K562 (cell line): ENCODE data around the gene PUSL1. TPM values are rescaled to one million over a fixed set of nuclear protein-coding genes. Genes with fewer than 3 reads are reported as not detected.

Experiments
- PCBP2 ChIP-seq: fragments of 200-400 bp; formaldehyde crosslinking; IDR thresholded peaks from 2 replicates; pipeline ENCODE4 v1.6.1; 2018; ENCODE audit warnings: low read length, low read depth, mild to moderate bottlenecking, moderate library complexity; ENCODE audit not compliant: poor library complexity, severe bottlenecking
- PHB ChIP-seq: fragments of 250-450 bp; sonication (Bioruptor Pico); IDR thresholded peaks from 2 replicates; pipeline ENCODE4 v1.5.0; 2021
- RUNX1 ChIP-seq: sonication (generic); IDR thresholded peaks from 2 replicates; pipeline ENCODE4 v1.6.1; 2016; ENCODE audit warnings: antibody characterized with exemption, low read depth
- STAT6 ChIP-seq: sonication (generic); formaldehyde crosslinking; IDR thresholded peaks from 2 replicates; pipeline ENCODE4 v1.8.1; 2023; ENCODE audit warnings: mild to moderate bottlenecking, missing genetic modification reagents
- ZNF584 ChIP-seq: fragments of 200-800 bp; sonication (Bioruptor generic); IDR thresholded peaks from 2 replicates; pipeline ENCODE4 v1.6.1; 2016; ENCODE audit warnings: low read depth, mild to moderate bottlenecking, missing genetic modification characterization, missing compliant biosample characterization
- polyA plus RNA-seq, 8 experiments: library from polyadenylated mRNA; depleted of rRNA in 4 of 8; stranded (reverse) in 5 of 8; unstranded in 3 of 8; fragments of >200 nt; fragmentation: Nextera tagmentation in 2 of 8; fragmentation: Illumina TruSeq in 1 of 8; extraction: Ambion mirVana in 2 of 8; extraction: Trizol in 1 of 8; gene quantifications; 2 replicates each; pipeline versions ENCODE4 v1.2.1 to v1.2.3, GENCODE V29; 2011 to 2014; ENCODE audit warnings: inconsistent platforms in 1 of 8, missing spikeins in 1 of 8
- total RNA-seq, 7 experiments: library from RNA; depleted of rRNA in 6 of 7; stranded (reverse); fragments of >200 nt in 6 of 7; fragmentation: Illumina TruSeq in 2 of 7; extraction: Trizol in 2 of 7; gene quantifications; 2 replicates each; pipeline versions ENCODE4 v1.2.1 to v1.2.3, GENCODE V29; 2011 to 2021; ENCODE audit warnings: low replicate concordance in 1 of 7
- TF ChIP-seq, protein P1 (sequence below): sonication (generic); formaldehyde crosslinking; IDR thresholded peaks from 2 replicates; pipeline ENCODE4 v1.8.0; 2023; ENCODE audit warnings: missing genetic modification reagents, mild to moderate bottlenecking, borderline replicate concordance
- TF ChIP-seq, protein P2 (sequence below): fragments of 150-350 bp; conservative IDR thresholded peaks from 2 replicates; pipeline ENCODE4 v1.6.1; 2014; ENCODE audit warnings: low read length
- TF ChIP-seq, protein P3 (sequence below): fragments of 450-650 bp; IDR thresholded peaks from 2 replicates; pipeline ENCODE4 v1.7.1; 2018; ENCODE audit warnings: mild to moderate bottlenecking, low read depth; ENCODE audit not compliant: partially characterized antibody
- TF ChIP-seq, protein P4 (sequence below): fragments of 250-450 bp; sonication (Bioruptor Pico); IDR thresholded peaks from 2 replicates; pipeline ENCODE4 v1.8.0; 2021; ENCODE audit warnings: mild to moderate bottlenecking, moderate library complexity

Gene PUSL1
- total and polyA plus RNA-seq, 9 of the 15 experiments (the other 6 are each of a cell fraction or from before 2014, with no cell fraction given): 0.62 to 86.9 (median 13.6) TPM

GRCh38 chr1:1304331-1305299, 3.8 kb upstream of the PUSL1 start (continued):
- TF ChIP-seq, protein P1, sequence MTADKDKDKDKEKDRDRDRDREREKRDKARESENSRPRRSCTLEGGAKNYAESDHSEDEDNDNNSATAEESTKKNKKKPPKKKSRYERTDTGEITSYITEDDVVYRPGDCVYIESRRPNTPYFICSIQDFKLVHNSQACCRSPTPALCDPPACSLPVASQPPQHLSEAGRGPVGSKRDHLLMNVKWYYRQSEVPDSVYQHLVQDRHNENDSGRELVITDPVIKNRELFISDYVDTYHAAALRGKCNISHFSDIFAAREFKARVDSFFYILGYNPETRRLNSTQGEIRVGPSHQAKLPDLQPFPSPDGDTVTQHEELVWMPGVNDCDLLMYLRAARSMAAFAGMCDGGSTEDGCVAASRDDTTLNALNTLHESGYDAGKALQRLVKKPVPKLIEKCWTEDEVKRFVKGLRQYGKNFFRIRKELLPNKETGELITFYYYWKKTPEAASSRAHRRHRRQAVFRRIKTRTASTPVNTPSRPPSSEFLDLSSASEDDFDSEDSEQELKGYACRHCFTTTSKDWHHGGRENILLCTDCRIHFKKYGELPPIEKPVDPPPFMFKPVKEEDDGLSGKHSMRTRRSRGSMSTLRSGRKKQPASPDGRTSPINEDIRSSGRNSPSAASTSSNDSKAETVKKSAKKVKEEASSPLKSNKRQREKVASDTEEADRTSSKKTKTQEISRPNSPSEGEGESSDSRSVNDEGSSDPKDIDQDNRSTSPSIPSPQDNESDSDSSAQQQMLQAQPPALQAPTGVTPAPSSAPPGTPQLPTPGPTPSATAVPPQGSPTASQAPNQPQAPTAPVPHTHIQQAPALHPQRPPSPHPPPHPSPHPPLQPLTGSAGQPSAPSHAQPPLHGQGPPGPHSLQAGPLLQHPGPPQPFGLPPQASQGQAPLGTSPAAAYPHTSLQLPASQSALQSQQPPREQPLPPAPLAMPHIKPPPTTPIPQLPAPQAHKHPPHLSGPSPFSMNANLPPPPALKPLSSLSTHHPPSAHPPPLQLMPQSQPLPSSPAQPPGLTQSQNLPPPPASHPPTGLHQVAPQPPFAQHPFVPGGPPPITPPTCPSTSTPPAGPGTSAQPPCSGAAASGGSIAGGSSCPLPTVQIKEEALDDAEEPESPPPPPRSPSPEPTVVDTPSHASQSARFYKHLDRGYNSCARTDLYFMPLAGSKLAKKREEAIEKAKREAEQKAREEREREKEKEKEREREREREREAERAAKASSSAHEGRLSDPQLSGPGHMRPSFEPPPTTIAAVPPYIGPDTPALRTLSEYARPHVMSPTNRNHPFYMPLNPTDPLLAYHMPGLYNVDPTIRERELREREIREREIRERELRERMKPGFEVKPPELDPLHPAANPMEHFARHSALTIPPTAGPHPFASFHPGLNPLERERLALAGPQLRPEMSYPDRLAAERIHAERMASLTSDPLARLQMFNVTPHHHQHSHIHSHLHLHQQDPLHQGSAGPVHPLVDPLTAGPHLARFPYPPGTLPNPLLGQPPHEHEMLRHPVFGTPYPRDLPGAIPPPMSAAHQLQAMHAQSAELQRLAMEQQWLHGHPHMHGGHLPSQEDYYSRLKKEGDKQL (CRISPR knock-in tag): 0 out of 2 replicates have a peak, but pooled peaks have one; percentile 74
- no peak for TF ChIP-seq STAT6 (CRISPR knock-in tag)
- no peak for TF ChIP-seq PCBP2
- TF ChIP-seq, protein P2, sequence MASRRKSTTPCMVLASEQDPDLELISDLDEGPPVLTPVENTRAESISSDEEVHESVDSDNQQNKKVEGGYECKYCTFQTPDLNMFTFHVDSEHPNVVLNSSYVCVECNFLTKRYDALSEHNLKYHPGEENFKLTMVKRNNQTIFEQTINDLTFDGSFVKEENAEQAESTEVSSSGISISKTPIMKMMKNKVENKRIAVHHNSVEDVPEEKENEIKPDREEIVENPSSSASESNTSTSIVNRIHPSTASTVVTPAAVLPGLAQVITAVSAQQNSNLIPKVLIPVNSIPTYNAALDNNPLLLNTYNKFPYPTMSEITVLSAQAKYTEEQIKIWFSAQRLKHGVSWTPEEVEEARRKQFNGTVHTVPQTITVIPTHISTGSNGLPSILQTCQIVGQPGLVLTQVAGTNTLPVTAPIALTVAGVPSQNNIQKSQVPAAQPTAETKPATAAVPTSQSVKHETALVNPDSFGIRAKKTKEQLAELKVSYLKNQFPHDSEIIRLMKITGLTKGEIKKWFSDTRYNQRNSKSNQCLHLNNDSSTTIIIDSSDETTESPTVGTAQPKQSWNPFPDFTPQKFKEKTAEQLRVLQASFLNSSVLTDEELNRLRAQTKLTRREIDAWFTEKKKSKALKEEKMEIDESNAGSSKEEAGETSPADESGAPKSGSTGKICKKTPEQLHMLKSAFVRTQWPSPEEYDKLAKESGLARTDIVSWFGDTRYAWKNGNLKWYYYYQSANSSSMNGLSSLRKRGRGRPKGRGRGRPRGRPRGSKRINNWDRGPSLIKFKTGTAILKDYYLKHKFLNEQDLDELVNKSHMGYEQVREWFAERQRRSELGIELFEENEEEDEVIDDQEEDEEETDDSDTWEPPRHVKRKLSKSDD: no peak
- TF ChIP-seq PHB (CRISPR knock-in tag): no peak
- peak; percentile 35; the same call in 1 of the 2 replicates for TF ChIP-seq ZNF584 (CRISPR knock-in tag)
- TF ChIP-seq, protein P3, sequence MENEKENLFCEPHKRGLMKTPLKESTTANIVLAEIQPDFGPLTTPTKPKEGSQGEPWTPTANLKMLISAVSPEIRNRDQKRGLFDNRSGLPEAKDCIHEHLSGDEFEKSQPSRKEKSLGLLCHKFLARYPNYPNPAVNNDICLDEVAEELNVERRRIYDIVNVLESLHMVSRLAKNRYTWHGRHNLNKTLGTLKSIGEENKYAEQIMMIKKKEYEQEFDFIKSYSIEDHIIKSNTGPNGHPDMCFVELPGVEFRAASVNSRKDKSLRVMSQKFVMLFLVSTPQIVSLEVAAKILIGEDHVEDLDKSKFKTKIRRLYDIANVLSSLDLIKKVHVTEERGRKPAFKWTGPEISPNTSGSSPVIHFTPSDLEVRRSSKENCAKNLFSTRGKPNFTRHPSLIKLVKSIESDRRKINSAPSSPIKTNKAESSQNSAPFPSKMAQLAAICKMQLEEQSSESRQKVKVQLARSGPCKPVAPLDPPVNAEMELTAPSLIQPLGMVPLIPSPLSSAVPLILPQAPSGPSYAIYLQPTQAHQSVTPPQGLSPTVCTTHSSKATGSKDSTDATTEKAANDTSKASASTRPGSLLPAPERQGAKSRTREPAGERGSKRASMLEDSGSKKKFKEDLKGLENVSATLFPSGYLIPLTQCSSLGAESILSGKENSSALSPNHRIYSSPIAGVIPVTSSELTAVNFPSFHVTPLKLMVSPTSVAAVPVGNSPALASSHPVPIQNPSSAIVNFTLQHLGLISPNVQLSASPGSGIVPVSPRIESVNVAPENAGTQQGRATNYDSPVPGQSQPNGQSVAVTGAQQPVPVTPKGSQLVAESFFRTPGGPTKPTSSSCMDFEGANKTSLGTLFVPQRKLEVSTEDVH: no peak
- TF ChIP-seq, protein P4, sequence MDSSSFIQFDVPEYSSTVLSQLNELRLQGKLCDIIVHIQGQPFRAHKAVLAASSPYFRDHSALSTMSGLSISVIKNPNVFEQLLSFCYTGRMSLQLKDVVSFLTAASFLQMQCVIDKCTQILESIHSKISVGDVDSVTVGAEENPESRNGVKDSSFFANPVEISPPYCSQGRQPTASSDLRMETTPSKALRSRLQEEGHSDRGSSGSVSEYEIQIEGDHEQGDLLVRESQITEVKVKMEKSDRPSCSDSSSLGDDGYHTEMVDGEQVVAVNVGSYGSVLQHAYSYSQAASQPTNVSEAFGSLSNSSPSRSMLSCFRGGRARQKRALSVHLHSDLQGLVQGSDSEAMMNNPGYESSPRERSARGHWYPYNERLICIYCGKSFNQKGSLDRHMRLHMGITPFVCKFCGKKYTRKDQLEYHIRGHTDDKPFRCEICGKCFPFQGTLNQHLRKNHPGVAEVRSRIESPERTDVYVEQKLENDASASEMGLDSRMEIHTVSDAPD (CRISPR knock-in tag): no peak
- TF ChIP-seq RUNX1: no peak
